Fibroblast of skin of left biceps (primary cell): ENCODE results near the gene L3MBTL4.

Experiments
- DNase-seq, 2 experiments: peaks; one replicate each; pipeline ENCODE4 v3.0.0-alpha.2; 2013; ENCODE audit warnings: low read depth in 2 of 2

The L3MBTL4 gene

DNA sequence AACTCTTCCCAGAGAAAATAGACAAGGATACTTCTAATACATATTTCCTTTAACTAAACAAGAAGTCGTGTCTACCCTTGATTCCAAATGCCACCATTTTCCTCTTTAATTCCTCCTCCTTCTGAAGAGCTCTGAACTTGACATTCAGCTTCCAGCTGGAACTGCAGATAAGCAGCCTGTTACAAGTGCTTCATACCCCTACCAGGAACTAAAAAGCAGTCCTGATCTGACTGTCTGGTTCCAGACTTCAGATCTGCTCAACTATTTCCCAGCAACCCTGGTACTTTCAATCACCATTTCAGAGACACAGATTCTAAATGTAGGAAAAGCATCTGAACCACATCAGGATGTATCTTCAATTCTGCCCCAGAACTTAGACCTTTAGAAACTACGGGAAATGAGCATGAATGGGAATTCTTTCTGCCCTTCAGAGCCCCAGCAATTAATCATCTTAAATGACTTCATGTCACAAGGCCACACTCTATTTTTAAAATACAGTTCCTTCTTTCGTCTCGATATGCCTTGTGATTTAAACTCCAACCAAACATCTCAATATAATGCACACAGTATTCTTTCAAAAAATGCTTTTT is 159.5 kb downstream of the L3MBTL4 start:
- DNase-seq: no peak

DNA sequence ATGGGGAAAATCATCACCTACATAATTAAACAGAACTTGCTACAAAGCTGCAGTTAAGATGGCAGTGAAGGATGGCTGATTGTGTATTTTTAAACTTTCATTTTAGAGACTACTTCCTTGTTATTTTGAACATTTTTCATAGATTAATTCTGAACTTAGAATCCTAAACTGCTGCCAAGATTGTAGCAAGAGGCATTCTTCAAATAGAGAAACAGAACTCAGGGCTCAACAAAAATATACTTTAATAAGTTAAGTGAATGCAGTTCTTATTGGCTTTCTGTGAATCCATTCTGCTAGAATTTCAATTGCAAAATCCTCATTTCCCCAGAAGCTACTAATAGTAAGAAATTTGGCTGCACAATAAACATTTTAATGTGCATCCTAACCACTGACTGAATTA is 160.3 kb downstream of the L3MBTL4 start:
- no peak for DNase-seq

DNA sequence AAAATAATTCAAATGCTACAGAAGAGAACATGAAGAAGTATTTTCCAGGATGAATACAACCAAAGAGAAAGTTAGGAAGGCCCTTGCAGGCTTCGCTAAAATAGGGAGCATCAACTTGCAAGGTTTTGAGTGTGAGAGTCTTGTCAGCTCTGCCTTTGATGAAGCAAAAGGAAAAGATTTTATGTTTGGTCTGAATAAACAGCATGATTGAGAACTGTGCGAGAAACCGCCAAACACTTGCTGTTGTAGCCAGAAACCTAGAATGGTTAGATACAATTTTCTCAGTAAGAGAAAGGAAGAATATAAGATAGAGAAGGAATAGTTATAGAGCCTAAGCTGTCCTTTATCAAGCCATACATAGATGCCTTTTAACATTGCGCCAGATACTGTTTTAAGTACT is 163.6 kb downstream of the L3MBTL4 start:
- no peak for DNase-seq

DNA sequence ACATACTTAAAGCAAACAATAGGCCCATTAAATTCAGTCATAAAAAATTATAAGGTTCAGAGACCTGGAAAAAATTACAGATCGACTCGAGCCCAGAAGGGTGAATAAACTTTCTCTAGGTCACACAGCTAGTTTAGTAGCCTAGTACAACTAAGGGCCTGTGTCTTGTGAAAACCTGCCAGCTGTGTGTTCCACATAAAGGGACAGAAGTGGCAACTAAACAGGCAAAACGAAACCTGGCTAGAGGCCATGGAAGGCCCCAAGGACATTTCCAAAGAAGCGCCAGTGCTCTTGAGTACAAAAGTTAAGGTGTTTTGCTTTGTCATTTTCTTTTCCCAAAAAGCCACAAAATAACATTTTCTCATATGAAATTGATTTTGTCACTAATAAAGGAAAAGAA is 164.9 kb downstream of the L3MBTL4 start:
- no peak for DNase-seq

DNA sequence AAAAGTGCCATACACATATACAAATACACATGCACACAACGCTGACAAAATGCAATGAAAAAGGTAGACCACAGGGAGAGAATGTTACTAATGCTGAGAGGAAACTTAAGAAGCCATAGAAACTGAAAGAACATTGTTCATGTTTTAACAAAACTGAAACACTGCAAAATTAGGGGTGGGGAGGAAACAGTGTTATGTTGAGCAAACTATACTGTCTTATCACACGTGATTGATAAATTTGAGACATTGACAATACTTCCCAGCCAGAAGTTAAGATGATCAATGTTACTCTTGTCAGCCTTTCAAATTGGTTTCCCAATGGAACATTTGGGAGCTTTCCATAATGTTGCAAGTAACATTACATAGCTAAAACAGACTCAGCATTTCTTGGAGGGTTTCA is 165.5 kb downstream of the L3MBTL4 start:
- no peak for DNase-seq

DNA sequence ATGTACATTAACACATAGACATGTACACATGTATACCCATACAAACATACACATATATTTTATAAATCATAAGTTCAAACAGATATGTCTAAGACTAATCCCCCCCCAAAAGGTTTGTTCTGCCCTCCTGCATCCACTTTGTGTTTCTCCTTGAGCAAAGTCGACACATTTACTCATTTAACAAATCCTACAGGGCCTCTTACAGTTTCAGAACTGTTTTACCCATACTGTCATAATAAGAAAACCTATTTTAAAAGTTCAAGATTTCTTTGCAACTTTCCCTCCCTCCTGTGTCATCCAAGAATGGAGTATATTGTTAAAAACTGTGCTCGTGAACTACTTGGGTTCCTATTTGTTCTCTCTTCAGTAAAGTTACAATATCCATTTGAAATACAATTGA is 166.7 kb downstream of the L3MBTL4 start:
- no peak for DNase-seq

DNA sequence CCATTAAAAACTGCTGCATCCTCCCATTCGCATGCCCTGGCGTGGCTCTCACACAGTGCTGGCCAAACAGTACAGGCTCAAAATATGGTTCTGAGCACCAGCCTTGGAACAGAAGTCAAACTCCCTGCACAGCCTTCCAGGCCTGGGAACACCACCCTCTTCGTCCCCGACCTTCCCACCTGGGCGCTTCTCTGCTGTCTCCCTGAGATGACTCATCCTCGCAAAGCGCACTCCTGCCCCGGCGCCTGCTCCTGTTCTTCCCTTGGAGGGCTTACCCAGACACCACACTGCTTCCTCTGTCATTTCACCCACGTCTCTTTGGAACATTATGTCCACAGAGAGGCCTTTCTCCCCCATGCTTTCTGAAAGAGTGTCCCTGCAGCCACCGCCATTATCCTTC is 172.7 kb downstream of the L3MBTL4 start:
- DNase-seq: no peak

DNA sequence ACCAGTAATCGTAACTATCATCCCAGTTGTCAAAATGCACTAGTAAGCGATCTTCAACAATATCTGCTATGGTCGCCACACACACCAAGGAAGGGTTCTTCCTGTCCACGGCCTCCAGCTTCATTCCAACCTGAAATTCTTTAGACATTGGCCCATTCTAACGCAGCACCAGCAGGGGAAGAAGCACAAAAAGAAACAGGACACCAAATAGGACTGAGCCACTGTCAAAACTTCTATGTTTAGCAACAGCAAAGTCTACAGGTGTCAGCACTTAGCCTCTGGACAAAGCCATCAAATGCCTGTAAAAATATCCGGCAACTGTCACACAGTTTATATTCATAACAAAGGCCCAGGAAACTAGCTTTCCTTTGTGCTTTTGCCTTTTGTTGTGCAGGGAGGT is 175.0 kb downstream of the L3MBTL4 start:
- DNase-seq: no peak

DNA sequence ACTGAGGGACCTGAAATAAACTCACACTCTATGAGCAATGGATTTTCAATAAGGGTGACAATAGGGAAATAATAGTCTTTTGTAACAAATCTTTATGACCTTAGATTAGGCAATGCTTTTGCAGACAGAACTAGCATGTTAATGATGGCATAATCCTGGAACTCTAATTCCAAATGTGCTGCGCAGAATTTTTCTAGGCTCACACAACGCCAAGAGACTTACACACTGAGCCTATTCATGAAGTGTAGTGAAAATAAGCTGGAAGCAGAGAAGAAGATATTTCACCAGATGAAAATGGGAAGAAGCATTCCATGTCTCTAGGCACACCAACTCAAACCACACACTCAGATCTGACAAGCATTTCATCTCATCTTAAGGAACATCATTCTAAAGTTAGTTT is 178.5 kb downstream of the L3MBTL4 start:
- no peak for DNase-seq

DNA sequence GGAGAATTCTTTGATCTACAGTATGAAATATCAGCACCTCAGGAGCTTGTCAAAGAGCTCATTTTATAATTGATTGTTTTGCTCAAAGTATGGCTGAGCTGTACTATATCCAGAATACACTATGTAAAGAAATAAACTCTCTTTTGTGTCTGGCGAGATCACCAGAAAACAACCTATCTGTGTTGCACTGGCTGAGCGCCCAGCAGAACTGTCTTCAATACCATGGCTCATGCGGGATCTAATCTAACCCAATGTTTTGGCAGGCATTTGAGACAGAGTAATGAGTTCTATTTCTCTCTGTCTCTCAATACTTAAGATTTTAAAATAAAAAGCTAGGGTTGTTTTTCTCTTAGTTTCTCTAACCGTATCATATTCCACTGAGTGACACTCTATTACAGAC is 192.4 kb downstream of the L3MBTL4 start:
- DNase-seq: no peak

DNA sequence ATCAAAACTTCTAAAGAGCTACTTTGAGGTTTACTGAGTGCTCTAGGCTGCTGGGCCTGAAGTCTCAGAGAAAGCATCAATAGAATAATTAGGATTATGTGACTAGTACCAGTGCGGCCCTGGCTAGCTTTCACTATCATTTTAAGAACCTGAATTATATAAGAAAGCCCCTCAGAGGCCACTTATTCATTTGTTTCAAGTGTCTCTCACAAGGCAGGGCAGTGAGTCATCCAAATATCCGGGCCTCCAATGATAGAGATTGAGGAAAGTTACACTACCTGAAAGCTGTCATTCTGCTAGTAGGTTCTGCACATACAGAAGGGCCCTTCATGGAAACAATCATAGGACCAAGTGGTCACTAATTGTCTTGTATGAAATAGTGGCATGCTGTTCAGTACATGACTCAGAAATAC is 193.1 kb downstream of the L3MBTL4 start:
- no peak for DNase-seq

DNA sequence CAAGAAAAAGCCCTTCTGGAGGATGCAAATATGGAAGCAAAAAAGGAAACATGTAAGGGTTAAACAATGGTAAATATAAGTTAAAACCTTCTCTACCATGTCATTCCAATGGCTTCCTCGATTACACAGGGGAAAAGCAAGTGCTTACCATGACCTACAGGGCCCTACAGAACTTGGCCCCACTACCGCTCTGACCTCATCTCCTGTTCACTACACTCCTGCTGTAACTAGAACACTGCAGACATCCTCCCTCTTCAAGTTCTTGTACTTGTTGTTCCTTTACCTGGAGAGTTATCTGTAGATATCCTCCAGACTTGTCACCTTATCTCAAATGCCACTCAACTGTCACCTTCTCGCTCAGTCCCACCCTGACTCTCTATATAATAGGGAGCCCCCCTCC is 194.6 kb downstream of the L3MBTL4 start:
- no peak for DNase-seq

DNA sequence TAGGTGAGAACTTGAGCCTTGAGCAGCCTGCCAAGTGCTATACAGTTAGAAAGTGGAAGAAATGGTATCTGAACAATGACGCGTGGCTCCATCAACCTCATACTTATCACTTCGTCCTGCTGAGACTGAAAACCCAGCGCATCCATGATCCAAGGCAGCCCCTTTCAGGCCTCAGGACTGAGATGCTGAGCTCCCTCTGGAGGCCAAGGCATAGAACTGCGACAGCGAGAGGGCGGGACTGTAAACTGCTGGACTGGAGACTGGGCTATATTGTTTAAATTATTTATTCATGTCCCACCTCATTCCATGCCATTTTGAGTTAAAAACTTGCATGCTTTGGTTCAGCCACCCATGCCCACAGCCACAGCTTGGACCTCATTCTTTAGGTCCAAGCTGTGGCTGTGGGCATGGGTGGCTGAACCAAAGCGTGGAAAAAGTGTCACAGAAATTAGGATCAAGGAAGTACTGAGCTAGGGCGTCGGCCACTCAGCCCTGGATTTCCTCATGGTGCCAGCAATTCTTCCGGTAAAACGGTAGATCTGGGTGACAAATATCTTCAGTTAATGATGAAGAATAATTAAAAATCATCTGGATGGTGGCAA is 195.5 kb downstream of the L3MBTL4 start:
- DNase-seq: peak; percentile 15 to 18

DNA sequence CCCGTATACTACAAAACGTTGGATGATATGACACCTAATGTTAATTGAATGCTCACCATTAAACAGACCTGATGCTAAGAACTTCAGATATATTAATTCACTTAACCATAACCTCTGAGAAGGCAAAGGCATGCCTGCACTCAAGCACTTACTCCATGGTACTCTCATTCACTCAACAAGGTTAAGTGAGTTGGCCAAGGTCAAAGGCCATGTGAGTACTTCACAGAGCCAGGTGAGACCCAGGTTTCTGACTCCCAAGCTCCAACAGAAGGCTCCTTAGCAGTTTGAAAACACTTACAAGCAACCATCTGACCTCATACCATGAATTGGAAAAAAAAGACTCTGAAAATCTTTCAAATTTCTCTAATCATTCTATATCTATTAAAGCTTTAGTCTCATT is 198.8 kb downstream of the L3MBTL4 start:
- DNase-seq: no peak

DNA sequence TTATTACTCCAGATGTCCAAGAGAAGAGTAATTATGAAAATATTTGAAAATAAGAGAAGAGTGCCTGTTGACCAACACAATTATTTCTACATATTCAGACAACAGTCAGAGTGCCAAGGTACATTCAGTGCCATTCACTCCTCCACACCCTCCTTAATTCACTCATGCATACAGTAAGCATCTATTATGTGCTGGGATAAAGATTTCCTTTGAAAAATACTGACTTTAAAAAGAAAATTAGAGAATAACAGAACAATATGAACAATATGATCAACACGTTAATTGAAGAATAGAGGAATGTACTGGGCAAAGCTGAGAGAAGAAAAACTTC is 203.6 kb downstream of the L3MBTL4 start:
- DNase-seq: no peak

DNA sequence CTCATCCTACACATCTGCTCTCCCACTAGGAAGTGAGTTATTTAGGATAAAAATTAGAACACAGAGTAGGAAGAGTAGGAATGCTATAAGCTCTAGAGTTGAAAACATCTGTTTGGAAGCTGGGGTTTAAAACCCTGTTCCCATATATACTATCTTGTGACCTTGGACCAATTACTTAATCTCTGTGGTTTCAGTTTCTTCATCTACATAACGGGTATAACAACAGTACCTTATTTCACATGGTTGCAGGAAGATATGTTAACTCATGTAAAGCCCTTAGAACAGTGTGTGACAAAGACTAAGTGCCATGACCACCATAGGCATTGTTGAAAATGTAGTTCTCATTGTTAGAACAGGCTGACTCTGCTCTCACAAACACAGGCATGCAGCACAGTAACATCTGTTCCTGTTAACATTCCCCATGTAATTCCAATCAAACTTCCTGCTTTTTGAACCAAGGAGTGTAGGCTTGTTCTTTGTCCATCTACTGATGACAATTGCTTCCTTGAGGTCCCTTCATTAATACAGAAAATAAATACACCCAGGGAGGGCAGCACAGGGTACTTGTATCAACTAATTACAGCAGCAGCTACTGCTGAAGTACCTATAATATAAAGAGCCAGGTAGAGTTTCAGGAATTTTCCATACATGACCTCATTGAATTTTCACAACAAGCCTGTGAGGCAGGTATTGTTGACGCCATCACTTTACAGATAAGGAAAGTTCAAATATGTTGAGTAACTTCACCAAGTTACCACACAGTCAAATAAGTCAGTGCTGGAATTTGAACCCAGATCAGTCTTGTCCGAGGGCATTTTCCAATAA is 204.2 kb downstream of the L3MBTL4 start:
- no peak for DNase-seq

DNA sequence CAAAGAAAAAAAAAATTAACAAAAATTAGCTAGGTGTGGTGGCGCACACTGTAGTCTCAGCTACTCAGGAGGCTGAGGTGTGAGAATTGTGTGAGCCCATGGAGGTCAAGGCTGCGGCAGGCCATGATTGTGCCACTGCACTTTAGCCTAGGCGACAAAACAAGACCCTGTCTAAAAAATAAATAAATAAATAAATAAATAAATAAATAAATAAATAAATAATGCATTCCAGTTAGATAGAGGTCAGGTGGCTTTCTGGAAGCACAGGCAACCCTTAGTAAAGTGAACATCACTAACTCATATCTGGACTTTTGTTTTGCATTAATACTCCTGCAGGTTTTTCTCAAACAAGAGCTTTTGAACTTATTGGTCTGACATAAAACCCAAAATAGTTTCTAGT is 206.8 kb downstream of the L3MBTL4 start:
- DNase-seq: no peak

DNA sequence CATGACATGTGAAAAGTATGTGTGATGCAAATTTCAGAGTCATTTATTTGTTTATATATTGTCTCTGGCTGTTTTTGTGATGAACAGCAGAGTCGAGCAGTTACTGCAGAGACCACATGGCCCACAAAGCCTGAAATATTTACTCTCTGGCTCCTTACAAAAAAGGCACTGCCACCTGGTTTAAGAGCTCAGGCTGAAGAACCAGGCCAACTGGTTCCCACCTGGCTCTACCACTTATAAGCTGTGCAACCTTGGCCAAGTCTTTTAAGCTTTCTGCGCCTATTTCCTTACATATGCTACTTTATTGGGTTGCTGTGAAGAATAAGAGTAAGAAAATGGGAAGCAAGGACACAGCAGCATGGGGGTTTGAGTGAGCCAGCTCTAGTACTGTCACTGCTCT is 207.6 kb downstream of the L3MBTL4 start:
- no peak for DNase-seq

DNA sequence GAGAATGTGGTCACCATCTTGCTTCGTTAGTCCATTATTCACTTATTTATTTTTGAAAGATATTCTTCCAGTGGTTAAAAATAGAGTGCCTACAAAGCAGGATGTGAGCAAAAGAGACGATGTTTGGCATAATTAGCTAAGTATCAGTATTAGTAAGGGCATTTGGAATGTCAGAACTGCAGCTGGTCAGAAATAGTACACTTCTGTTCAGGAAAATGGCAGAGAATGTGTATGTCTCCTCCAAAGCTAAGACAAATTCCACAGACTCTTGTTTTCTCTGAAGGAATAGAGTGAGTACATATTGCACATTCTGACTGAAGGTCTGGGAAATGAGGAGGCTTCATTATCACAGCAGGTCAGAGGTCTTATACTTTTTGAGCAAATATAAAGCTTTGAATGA is 209.0 kb downstream of the L3MBTL4 start:
- DNase-seq: no peak

DNA sequence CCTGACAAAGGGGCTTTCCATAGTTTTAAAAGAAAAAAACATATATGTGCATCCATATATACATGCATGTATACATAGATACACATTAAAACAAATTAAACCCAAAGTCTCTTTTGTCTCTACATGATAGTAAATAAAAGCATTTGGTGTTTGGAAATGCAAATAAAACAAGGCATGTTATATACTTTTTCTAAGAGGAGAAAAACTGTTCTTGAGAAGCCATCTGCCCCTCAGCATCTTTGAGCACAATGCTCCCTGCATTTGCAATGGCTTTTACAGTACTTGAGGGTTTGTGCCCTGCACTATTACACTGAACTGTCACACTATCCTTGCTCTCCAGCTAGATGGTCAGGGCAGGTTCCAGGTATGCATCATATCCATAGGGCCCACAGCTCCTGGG is 210.2 kb downstream of the L3MBTL4 start:
- DNase-seq: no peak

DNA sequence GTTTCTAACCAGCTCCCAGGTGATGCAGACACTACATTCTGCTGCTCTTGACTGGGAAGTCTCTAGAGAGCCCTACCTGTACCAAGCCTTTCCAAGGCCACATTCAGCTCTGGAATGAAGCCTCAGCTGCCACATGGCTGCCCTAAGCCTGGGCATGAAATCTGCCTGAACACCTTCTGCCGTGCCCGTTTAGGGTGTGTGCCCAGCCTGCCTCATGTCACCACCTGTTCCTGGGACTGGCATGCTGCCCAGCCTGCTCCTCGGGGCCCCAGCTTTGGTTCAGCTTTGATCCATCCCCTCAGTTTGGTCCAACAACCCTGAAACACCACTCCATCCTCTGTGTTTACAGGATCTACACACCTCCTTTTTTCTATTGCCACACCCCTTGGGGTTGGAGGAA is 210.9 kb downstream of the L3MBTL4 start:
- no peak for DNase-seq

DNA sequence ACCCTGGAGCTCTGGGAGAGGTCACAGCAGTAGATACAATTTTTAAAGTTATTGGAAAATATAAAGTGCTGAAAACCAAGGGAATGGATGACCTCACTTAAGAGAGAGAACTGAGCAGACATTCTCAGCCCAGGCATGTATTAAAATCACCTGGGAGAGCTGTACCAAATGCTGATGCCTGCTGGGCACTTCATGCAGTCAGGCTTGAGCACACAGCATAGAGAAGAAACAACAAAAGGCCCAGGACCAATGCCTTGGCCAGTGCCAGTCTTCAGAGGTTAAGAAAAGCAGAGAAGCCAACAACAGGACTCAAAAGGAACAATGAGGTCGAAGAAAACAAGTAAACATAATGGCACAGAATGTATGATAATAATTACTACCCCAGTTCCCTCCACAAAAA is 211.8 kb downstream of the L3MBTL4 start:
- DNase-seq: no peak

DNA sequence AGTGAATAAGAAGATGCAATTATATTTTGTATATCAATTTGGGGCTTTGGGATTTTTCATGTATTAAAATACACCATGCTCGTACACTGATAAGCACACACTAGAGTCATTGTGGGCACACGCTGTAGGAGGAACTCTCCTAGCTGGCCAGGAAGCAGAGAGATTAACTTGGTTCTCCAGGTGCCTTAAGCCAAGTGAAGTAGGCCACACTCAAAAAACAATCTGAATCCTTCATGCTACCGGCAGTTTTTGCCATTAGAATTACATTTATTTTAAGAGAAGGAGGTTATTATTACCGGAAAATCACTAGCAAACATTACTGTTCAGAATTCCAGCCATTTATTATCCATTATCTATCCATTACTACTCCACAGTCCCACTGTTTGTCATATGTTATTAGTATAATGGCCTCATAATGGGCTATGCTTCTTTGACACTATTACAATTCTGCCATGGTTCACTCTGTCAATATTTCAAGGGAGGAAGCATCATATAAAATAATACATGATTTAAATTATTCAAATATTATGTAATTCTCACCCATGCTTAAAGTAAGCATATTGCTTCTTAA is 214.4 kb downstream of the L3MBTL4 start:
- DNase-seq: no peak
